WTC11 (cell line): Measurements from ENCODE around the gene MEDAG.

Experiments used
- CREB1 ChIP-seq: sonication (generic); formaldehyde crosslinking; IDR thresholded peaks from 2 replicates; pipeline ENCODE4 v1.8.0; 2023; ENCODE audit warnings: mild to moderate bottlenecking, missing genetic modification reagents
- CREM ChIP-seq: sonication (generic); formaldehyde crosslinking; IDR thresholded peaks from 2 replicates; pipeline ENCODE4 v1.8.1; 2022; ENCODE audit warnings: mild to moderate bottlenecking, missing genetic modification reagents, moderate library complexity
- ETV6 ChIP-seq: sonication (generic); formaldehyde crosslinking; IDR thresholded peaks from 2 replicates; pipeline ENCODE4 v1.8.1; 2022; ENCODE audit warnings: mild to moderate bottlenecking, missing genetic modification reagents
- FOXK1 ChIP-seq: sonication (generic); formaldehyde crosslinking; IDR thresholded peaks from 2 replicates; pipeline ENCODE4 v1.8.0; 2022; ENCODE audit warnings: mild to moderate bottlenecking, moderate library complexity, missing genetic modification reagents
- IRF2 ChIP-seq: sonication (generic); formaldehyde crosslinking; IDR thresholded peaks from 2 replicates; pipeline ENCODE4 v1.8.0; 2022; ENCODE audit warnings: low read depth, missing genetic modification reagents, borderline replicate concordance
- NFATC4 ChIP-seq: fragments of 250-450 bp; sonication (Bioruptor Pico); IDR thresholded peaks from 2 replicates; pipeline ENCODE4 v1.9.0; 2021; ENCODE audit warnings: mild to moderate bottlenecking
- NR2C2 ChIP-seq: sonication (generic); formaldehyde crosslinking; IDR thresholded peaks from 2 replicates; pipeline ENCODE4 v1.8.0; 2022; ENCODE audit warnings: mild to moderate bottlenecking, missing genetic modification reagents
- SMAD4 ChIP-seq: sonication (generic); formaldehyde crosslinking; IDR thresholded peaks from 2 replicates; pipeline ENCODE4 v1.8.0; 2022; ENCODE audit warnings: mild to moderate bottlenecking, missing genetic modification reagents
- ZNF671 ChIP-seq: fragments of 250-450 bp; sonication (Bioruptor Pico); IDR thresholded peaks from 2 replicates; pipeline ENCODE4 v1.8.0; 2021; ENCODE audit warnings: mild to moderate bottlenecking
- TF ChIP-seq, protein P1 (sequence below): fragments of 200-600 bp; IDR thresholded peaks from 2 replicates; pipeline ENCODE4 v1.8.0; 2022; ENCODE audit warnings: antibody characterized with exemption

GRCh38 chr13:30864433-30865122 lies 41.5 kb upstream of the MEDAG start:
- TF ChIP-seq ZNF671 (CRISPR knock-in tag) (no peak), NR2C2 (no peak), CREB1 (no peak), FOXK1 (CRISPR knock-in tag) (no peak), ETV6 (CRISPR knock-in tag) (no peak), SMAD4 (CRISPR knock-in tag) (no peak), IRF2 (CRISPR knock-in tag) (no peak), CREM (no peak), NFATC4 (CRISPR knock-in tag) (no peak)
- TF ChIP-seq, protein P1, sequence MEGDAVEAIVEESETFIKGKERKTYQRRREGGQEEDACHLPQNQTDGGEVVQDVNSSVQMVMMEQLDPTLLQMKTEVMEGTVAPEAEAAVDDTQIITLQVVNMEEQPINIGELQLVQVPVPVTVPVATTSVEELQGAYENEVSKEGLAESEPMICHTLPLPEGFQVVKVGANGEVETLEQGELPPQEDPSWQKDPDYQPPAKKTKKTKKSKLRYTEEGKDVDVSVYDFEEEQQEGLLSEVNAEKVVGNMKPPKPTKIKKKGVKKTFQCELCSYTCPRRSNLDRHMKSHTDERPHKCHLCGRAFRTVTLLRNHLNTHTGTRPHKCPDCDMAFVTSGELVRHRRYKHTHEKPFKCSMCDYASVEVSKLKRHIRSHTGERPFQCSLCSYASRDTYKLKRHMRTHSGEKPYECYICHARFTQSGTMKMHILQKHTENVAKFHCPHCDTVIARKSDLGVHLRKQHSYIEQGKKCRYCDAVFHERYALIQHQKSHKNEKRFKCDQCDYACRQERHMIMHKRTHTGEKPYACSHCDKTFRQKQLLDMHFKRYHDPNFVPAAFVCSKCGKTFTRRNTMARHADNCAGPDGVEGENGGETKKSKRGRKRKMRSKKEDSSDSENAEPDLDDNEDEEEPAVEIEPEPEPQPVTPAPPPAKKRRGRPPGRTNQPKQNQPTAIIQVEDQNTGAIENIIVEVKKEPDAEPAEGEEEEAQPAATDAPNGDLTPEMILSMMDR = no peak
